Measurements from ENCODE around the gene KLK4.

KLK4 gene

DNA sequence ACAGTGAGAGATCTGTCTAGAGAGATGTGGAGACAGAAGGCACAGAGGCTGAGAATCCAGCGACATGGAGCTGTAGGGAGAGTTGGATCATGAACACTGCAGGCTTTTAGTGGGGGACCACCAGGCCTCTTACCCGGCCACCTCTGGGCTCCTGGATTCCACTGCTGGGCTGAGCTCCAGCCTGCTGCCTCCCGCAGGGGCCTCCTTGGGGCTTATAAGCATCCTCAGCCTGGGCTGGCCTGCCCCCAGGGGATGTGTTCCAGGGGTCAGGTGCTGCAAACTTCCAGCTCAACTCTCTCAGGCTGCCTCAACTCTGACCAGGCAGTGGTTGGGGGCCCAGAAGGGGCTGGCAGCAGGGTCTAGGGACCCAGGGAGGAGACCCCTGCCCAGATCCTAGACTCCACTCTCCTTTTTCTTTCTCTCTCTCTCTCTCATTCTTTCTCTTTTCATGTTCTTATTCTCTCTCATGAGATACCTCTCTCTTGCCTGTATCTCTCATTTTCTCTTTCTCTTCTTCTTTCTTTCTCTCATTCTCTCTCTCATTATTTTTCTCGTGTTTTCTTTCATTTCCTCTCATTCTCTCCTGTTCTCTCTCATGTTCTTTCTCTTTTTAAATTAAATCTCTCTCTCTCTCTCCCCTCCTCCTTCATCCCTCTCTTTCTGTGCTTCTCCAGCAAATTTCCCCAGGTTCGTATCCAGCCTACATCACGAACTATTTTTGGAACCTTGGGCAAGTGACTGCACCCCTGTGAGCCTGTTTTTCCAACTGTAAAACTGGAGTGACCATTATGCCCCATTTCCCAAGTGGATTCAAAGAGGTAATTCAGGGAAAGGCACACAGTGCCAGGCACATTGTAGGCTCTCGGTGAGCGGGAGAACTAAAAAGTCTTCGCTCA, at the start of gene KLK4:
TSS of gene KLK4 (minus strand) at position 190 of the 896 bp plus-strand sequence. CDS start 657 bp downstream, outside the sequence.
- no peak for DNase-seq (ENCODE audit: low read depth)

- no peak for DNase-seq (ENCODE audit: low read depth)
Measured at GRCh38 chr19:50959731-50960500, 48.7 kb upstream of the KLK4 start.

DNA sequence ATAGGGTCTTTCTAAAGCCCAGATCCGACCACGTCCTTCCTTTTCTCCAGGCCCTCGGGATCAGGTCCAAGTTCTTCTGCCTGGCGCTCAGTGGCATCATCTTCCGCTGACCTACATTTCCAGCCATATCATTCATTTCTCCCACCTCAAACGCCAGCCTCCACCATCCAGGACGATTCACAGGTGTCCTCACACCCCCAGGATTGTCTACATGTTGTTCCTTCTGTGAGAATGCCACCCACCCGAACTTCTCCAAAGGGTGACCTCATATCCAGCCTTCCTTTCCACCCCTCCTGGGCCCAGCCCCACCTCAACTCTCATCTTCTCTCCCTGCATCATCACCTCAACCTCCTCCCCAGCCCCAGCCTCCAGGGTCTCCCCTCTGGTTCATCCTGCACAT, 46.4 kb upstream of the KLK4 start:
- DNase-seq (ENCODE audit: low read depth): no peak

GRCh38 chr19:50952910-50953309, 41.7 kb upstream of the KLK4 start, which contains the start of gene KLK5:
Gene KLK5 (minus strand): TSS chr19:50953038. CDS start chr19:50952657, 381 bp downstream.
- DNase-seq (ENCODE audit: low read depth): no peak

DNA sequence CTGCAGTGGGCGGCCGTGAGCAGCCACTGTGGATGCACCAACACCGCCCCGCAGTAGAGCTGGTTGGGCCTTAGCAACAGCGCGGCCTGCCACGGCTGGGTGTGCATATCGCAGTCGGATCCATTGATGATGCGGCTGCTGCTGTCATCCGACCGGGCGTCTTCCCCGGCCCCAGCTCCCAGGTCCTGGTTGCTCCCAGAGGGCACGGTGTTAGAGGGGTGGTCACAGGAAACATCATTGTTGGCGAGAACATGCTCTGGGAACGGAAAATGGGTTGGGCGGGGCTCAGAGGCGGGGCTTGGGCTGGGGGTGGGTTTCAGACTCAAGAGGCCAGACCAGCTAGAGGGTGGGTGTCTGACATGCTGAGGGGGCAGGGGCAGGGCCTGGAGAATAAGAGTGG, 38.7 kb upstream of the KLK4 start:
- no peak for DNase-seq (ENCODE audit: low read depth)

- DNase-seq (ENCODE audit: low read depth): no peak
Measured at GRCh38 chr19:50947123-50947522, 35.9 kb upstream of the KLK4 start.

- no peak for DNase-seq (ENCODE audit: low read depth)
Measured at GRCh38 chr19:50944795-50945194, 33.6 kb upstream of the KLK4 start.

- no peak for DNase-seq (ENCODE audit: low read depth)
Measured at GRCh38 chr19:50943074-50943828, 32.1 kb upstream of the KLK4 start.

DNA sequence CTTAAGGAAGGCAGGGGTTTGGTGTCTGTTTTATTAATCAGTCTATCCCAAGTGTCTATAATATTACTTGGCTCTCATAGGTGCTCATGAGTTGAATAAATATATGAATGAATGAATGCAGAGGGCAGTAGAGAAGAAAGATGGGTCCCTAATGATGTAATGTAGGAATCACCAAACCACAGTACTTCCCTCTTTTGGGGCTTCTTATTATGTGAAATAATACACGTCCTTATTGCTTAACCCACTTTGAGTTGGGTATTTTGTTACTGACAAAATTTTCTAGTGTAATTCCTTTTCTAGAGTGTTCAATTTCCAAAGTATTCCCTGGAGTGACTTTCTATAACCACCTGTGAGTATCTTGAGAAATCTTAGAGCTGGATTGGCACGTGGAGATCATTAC, 28.4 kb upstream of the KLK4 start:
- DNase-seq (ENCODE audit: low read depth): no peak

- peak; percentile 50 for DNase-seq (ENCODE audit: low read depth)
Measured at GRCh38 chr19:50933640-50934039, 22.4 kb upstream of the KLK4 start.

DNA sequence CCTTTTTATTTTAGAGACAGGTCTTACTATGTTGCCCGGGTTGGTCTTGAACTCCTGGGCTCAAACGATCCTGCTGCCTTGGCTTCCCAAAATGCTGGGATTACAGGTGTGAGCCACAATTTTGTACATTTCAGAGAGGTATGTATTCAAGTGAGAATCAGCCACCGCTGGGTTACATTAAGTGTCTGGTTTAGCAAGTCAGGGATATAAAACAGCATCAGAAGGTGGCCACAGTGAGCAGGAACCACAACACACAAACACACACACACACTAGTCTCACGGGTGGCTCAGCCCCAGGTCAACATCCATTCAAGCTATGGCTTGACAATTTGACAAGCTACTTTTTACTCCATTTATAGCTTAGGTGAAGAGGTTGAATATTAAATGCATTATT, 21.5 kb upstream of the KLK4 start:
- DNase-seq (ENCODE audit: low read depth): no peak

- DNase-seq (ENCODE audit: low read depth): no peak
Measured at GRCh38 chr19:50932018-50932689, 21.0 kb upstream of the KLK4 start.

DNA sequence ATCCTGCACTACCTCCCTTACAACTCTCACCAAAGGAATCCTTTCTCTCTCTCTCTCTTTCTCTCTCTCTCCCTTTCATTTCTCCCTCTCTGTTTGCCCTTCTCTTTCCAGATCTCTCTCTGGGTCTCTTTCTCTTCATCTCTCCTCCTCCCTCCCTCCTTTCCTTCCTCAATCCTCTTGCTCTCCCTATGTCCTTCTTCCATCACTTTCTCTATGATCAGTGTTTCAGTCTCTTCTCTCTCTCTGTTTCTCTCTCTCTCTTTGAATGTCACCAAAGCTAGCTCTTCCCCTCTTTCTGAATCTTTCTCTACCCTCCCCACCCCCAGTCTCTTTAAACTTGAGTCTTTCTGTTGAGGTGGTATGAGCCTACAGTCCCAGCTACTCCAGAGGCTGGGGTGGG, 19.8 kb upstream of the KLK4 start:
- no peak for DNase-seq (ENCODE audit: low read depth)

DNA sequence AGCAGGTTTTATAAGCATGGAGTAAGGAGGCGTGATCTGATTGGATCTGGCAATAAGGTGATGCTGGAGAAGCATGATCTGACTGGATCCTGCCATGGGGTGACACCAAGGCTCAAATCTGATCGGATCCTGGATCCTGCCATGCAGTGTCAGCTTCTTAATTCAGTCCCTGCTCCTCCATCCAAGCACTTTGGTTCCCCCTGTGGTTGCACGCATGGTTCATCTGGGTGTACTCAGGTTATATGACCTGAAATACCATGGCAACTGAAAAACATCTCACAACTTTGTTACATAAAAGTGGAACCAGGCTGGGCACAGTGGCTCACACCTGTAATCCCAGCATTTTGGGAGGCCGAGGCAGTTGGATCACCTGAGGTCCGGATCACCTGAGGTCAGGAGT, 17.6 kb upstream of the KLK4 start:
- DNase-seq (ENCODE audit: low read depth): no peak

DNA sequence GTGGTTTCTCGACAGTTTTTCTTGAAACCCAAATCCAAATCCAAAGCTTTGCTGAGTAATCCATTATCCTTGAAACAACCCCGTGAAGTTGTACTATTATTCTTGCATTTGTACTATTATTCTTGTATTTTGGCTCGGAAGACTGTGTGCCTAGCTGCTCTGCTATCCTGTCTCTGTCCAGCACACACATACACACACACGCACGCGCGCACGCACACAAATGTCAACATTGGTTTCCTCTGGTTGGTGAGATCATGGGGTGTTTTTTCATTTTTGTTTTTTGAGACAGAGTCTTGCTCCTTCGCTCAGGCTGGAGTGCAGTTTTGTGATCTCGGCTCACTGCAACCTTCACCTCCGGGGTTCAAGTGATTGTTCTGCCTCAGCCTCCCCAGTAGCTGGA, 14.9 kb upstream of the KLK4 start:
- DNase-seq (ENCODE audit: low read depth): no peak

DNA sequence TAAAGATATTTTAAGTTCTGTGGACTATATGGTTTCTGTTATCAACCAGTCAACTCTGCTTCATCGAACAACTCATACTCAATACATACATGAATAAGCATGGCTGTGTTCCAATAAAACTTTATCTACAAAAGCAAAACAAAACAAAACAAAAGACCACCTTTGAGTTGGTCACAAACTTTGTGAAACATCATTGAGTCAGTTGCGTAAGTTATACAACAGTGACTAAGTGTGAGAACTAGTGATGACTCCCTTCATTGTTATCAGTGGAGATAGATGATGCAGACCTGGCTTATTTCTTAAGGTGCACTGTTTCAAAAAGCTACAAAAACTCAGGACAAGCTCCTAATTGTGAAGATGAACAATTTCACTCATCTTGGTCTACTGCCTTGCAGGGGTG, 14.5 kb upstream of the KLK4 start:
- peak; percentile 36 for DNase-seq (ENCODE audit: low read depth)

DNA sequence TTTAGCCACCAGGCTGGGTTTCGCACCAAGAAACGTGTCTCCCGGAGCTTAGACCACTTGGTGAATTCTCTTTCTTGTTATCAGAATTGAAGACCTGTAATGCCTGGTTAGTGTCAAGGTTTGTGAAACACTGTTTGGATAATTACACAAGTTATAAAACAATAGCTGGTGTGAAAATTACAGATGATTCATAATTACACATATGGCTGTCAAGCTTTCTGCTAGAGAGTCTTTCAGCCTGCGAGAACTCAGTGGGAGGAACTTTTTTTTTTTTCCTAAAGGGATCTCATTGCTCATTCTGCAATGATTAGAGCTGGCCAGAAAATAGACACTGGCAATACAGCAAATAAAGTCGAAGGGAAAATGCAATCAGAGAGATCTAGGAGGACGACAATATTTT, 13.4 kb upstream of the KLK4 start:
- no peak for DNase-seq (ENCODE audit: low read depth)

- peak; percentile 70 for DNase-seq (ENCODE audit: low read depth)
Measured at GRCh38 chr19:50922317-50922853, 11.2 kb upstream of the KLK4 start.

DNA sequence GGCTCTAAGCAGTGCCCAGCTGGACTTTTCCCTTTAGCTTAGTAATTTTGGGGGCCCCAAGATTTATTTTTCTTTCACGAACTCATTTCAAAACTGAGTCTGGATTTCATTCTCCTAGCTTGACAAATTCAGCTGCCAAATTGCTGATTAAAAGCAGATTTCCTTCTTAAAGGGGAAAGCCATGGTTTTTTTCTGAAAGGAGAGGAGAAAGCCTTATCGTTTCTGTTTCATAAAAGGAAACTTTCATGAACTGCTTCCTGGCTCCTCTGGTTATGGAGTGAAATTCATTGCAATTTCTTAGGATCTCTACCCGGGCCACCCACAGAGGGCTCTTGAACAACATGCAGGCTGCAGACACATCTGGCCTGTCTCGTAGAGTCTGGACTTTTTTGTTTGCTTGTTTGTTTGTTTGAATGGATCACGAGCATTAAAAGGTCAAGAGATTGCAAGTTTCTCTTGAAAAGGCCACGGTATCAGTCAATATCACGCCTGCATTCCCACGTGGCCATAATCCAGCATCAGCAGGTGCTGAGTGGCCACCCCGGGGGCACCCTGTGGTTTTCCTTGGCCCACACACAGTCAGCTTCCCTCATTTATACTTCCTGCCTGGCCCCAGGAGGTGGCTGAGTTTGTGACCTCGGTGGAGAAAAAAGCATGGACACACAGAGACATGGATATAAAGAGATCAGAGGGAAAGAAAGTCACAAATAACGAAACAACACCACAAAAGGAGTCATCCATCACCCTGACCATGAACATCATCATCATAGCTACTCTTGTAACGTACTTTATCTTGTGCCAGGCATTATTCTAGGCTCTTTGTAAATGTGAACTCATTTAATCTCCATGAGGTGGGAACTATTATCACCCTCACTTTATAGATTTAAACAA, 10.5 kb upstream of the KLK4 start:
- DNase-seq (ENCODE audit: low read depth): no peak

DNA sequence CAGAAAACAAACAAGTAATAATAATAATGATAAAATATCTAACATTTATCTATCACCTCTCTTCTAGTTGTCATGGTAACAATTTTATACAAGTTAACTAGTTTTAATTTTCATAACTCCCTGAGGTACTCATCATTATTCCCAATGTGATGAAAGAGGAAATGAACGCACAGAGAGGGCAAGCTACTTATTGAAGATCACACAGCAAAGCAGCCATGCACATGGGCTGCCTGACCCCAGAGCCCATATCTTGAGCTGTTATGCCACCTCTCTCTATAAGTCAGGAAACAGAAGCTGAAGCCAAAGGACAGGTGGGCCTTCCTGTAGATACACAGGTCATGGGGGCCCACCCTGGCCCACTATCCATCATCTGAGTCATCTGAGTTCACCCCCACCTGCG, 4.9 kb upstream of the KLK4 start:
- DNase-seq (ENCODE audit: low read depth): no peak
